NT2/D1 (cell line): ENCODE data around the gene CCT5.

ENCODE experiments used
- SUZ12 ChIP-seq: IDR thresholded peaks from 2 replicates; pipeline ENCODE4 v1.6.1; 2011; ENCODE audit not compliant: insufficient read length, insufficient read depth; ENCODE audit errors: extremely low read depth
- YY1 ChIP-seq: IDR thresholded peaks from 2 replicates; pipeline ENCODE4 v1.6.1; 2011; ENCODE audit not compliant: insufficient read length, insufficient read depth
- ZNF274 ChIP-seq: IDR thresholded peaks from 2 replicates; pipeline ENCODE4 v1.6.1; 2011; ENCODE audit warnings: mild to moderate bottlenecking, low read depth, low read length

GRCh38 chr5:10303201-10303600 lies 53.1 kb downstream of the CCT5 start:
- TF ChIP-seq ZNF274 = no peak
- TF ChIP-seq SUZ12 = no peak
- TF ChIP-seq YY1 = no peak
